HUDEP-2 (cell line): ENCODE results near the gene ZCRB1.

ENCODE experiments used
- DNase-seq, 76 experiments: peaks; one replicate each; lab custom pipeline; 2025; ENCODE audit not compliant: unreplicated experiment in 76 of 76; lab: John Stamatoyannopoulos, UW

The ZCRB1 gene

GRCh38 chr12:42330097-42330496 is 4.2 kb upstream of the ZCRB1 start:
- peak in 2 of 76 experiments; percentile 3 to 9 for DNase-seq

- no peak for DNase-seq
These were observed 1.3 kb upstream of the ZCRB1 start for GRCh38 chr12:42327227-42327590.

GRCh38 chr12:42326541-42327226 is 790 bp upstream of the ZCRB1 start:
- peak in 9 of 76 experiments; percentile 4 to 30 (median 8) for DNase-seq

GRCh38 chr12:42325326-42325652 is 605 bp downstream of the ZCRB1 start:
- no peak for DNase-seq

- no peak for DNase-seq
These were observed 2.0 kb downstream of the ZCRB1 start for GRCh38 chr12:42323856-42324255.

- no peak for DNase-seq
These were observed 3.3 kb downstream of the ZCRB1 start for GRCh38 chr12:42322567-42322966.

- no peak for DNase-seq
These were observed 5.1 kb downstream of the ZCRB1 start for GRCh38 chr12:42320796-42321195.

GRCh38 chr12:42315108-42315507 is 10.8 kb downstream of the ZCRB1 start:
- no peak for DNase-seq

GRCh38 chr12:42309996-42310395 is 15.9 kb downstream of the ZCRB1 start:
- no peak for DNase-seq

GRCh38 chr12:42308390-42308789 is 17.5 kb downstream of the ZCRB1 start:
- no peak for DNase-seq

- DNase-seq: no peak
These were observed 19.6 kb downstream of the ZCRB1 start for GRCh38 chr12:42306297-42306696.

- DNase-seq: peak in 5 of 76 experiments; percentile 0 to 14 (median 8)
These were observed 26.2 kb downstream of the ZCRB1 start for GRCh38 chr12:42299392-42300308.

GRCh38 chr12:42298887-42299286 is 27.0 kb downstream of the ZCRB1 start:
- DNase-seq: no peak

- DNase-seq: peak in 35 of 76 experiments; percentile 1 to 68 (median 37)
These were observed 29.3 kb downstream of the ZCRB1 start for GRCh38 chr12:42296503-42297109.

- DNase-seq: no peak
These were observed 34.2 kb downstream of the ZCRB1 start for GRCh38 chr12:42291680-42292079.

GRCh38 chr12:42288544-42288943 is 37.4 kb downstream of the ZCRB1 start:
- no peak for DNase-seq

- no peak for DNase-seq
These were observed 39.2 kb downstream of the ZCRB1 start for GRCh38 chr12:42286741-42287140.

- DNase-seq: no peak
These were observed 40.5 kb downstream of the ZCRB1 start for GRCh38 chr12:42285431-42285830.

GRCh38 chr12:42284876-42285275 is 41.0 kb downstream of the ZCRB1 start:
- DNase-seq: peak in 1 of 76 experiments; percentile 8

- no peak for DNase-seq
These were observed 41.7 kb downstream of the ZCRB1 start for GRCh38 chr12:42284157-42284556.

GRCh38 chr12:42283739-42284138 is 42.2 kb downstream of the ZCRB1 start:
- no peak for DNase-seq

GRCh38 chr12:42282294-42282693 is 43.6 kb downstream of the ZCRB1 start:
- DNase-seq: no peak
